LNCaP clone FGC (cell line): Measurements from ENCODE around the gene GALNT14.
A peak's percentile ranks its signal among the peaks of the same experiment; 100 is the strongest.

Source experiments
- DNase-seq: peaks from one replicate; pipeline ENCODE4 v3.0.0-alpha.2; 2011; ENCODE audit warnings: low read depth
- H3K4me3 ChIP-seq: 2 replicates; pipeline ENCODE4 v1.5.1; 2011; ENCODE audit warnings: mild to moderate bottlenecking, low read depth, low read length, control low read depth
- CTCF ChIP-seq: IDR thresholded peaks from 2 replicates; pipeline ENCODE4 v1.5.1; 2012; ENCODE audit warnings: mild to moderate bottlenecking; ENCODE audit not compliant: control insufficient read depth, insufficient read depth; ENCODE audit errors: extremely low read depth

GALNT14 gene

GRCh38 chr2:30869988-30870387 is 268.3 kb downstream of the GALNT14 start:
- DNase-seq: no peak
- no peak overlapping the region for H3K4me3 ChIP-seq
- TF ChIP-seq CTCF: no peak

- DNase-seq: no peak
- TF ChIP-seq CTCF: no peak
- H3K4me3 ChIP-seq: no peak overlapping the region
Measured at GRCh38 chr2:30867385-30867784, 270.9 kb downstream of the GALNT14 start.

- H3K4me3 ChIP-seq: no peak overlapping the region
- no peak for TF ChIP-seq CTCF
- no peak for DNase-seq
Measured at GRCh38 chr2:30866974-30867373, 271.3 kb downstream of the GALNT14 start.

GRCh38 chr2:30865892-30866681 is 272.2 kb downstream of the GALNT14 start:
- no peak overlapping the region for H3K4me3 ChIP-seq
- DNase-seq: no peak
- no peak for TF ChIP-seq CTCF

GRCh38 chr2:30865243-30865642 is 273.0 kb downstream of the GALNT14 start:
- no peak overlapping the region for H3K4me3 ChIP-seq
- peak; percentile 32 for DNase-seq
- no peak for TF ChIP-seq CTCF

- peak; percentile 44 for DNase-seq
- H3K4me3 ChIP-seq: no peak overlapping the region
- TF ChIP-seq CTCF: peak; percentile 76
Measured at GRCh38 chr2:30862054-30862651, 276.1 kb downstream of the GALNT14 start.
